Urinary bladder (tissue), 4 donors: ENCODE results near the gene SYPL1. TPM values are rescaled to one million over a fixed set of nuclear protein-coding genes. Genes with fewer than 3 reads are reported as not detected.

Source experiments
- DNase-seq: peaks from one replicate; pipeline ENCODE4 v3.0.0-alpha.2; 2015; ENCODE audit errors: extremely low spot score
- H3K27ac ChIP-seq: one replicate; pipeline ENCODE4 v1.5.1; 2013; ENCODE audit warnings: low read depth, mild to moderate bottlenecking, moderate library complexity
- H3K36me3 ChIP-seq: one replicate; pipeline ENCODE4 v1.6.1; 2013; ENCODE audit warnings: mild to moderate bottlenecking, moderate library complexity; ENCODE audit not compliant: insufficient read depth
- H3K4me1 ChIP-seq: one replicate; pipeline ENCODE4 v1.6.1; 2013; ENCODE audit warnings: mild to moderate bottlenecking, moderate library complexity; ENCODE audit not compliant: insufficient read depth
- H3K4me3 ChIP-seq: one replicate; pipeline ENCODE4 v1.5.1; 2013; ENCODE audit warnings: low read depth, low read length
- WGBS: extraction: QIAGEN DNeasy Blood & Tissue Kit; methylation state at CpG from one replicate; pipeline ENCODE4 v1.1.7; 2013; 5-methylcytosine and 5-hydroxymethylcytosine counted together
- polyA plus RNA-seq: library from polyadenylated mRNA; stranded (reverse); fragments of 200-250 nt; gene quantifications from one replicate; pipeline ENCODE4 v1.2.3, GENCODE V29; 2013
- total RNA-seq: library from RNA; depleted of rRNA; stranded (reverse); fragments of >200 nt; gene quantifications from one replicate; pipeline ENCODE4 v1.2.3, GENCODE V29; 2014
- donor health status: healthy with polysubstance abuse.
- donor health status: healthy.

SYPL1 gene
- total and polyA plus RNA-seq, 2 donors, result 113 to 133 TPM

GRCh38 chr7:106129291-106129690 lies 17.2 kb upstream of the SYPL1 start:
- H3K27ac ChIP-seq, result no peak overlapping the region
- no peak overlapping the region for H3K4me3 ChIP-seq
- 87% methylated on average over 3 of the region's 3 CpGs for WGBS
- no peaks in the 10 kb centered on the region for H3K4me1 ChIP-seq
- DNase-seq, result no peak
- no peaks in the 10 kb centered on the region for H3K36me3 ChIP-seq

GRCh38 chr7:106128836-106129235 lies 16.7 kb upstream of the SYPL1 start:
- H3K4me3 ChIP-seq, result no peak overlapping the region
- no peaks in the 10 kb centered on the region for H3K4me1 ChIP-seq
- no peak overlapping the region for H3K27ac ChIP-seq
- 88% methylated on average over 1 of the region's 1 CpG for WGBS
- no peaks in the 10 kb centered on the region for H3K36me3 ChIP-seq
- DNase-seq, result no peak

- Histone ChIP-seq H3K36me3 (no peaks in the 10 kb centered on the region), H3K4me3 (no peak overlapping the region), H3K27ac (no peak overlapping the region), H3K4me1 (no peaks in the 10 kb centered on the region)
- no peak for DNase-seq
- WGBS, result 61% methylated on average over 5 of the region's 5 CpGs
These were observed 16.1 kb upstream of the SYPL1 start for GRCh38 chr7:106127984-106128780.

GRCh38 chr7:106126170-106126938 lies 14.2 kb upstream of the SYPL1 start:
- 39% methylated on average over 7 of the region's 7 CpGs for WGBS
- DNase-seq, result no peak
- H3K4me1 ChIP-seq, result no peaks in the 10 kb centered on the region
- no peaks in the 10 kb centered on the region for H3K36me3 ChIP-seq
- no peak overlapping the region for H3K27ac ChIP-seq
- no peak overlapping the region for H3K4me3 ChIP-seq

GRCh38 chr7:106125417-106125816 lies 13.3 kb upstream of the SYPL1 start:
- Histone ChIP-seq H3K27ac (no peak overlapping the region), H3K4me3 (no peak overlapping the region), H3K4me1 (no peaks in the 10 kb centered on the region), H3K36me3 (no peaks in the 10 kb centered on the region)
- 37% methylated on average over 4 of the region's 4 CpGs for WGBS
- no peak for DNase-seq

GRCh38 chr7:106124186-106124585 lies 12.1 kb upstream of the SYPL1 start:
- Histone ChIP-seq H3K4me1 (no peaks in the 10 kb centered on the region), H3K4me3 (no peak overlapping the region)

GRCh38 chr7:106122713-106123112 lies 10.6 kb upstream of the SYPL1 start:
- no peak overlapping the region for H3K27ac ChIP-seq
- H3K4me1 ChIP-seq, result no peaks in the 10 kb centered on the region
- H3K4me3 ChIP-seq, result no peak overlapping the region
- no peak for DNase-seq
- WGBS, result 42% methylated on average over 1 of the region's 1 CpG
- no peaks in the 10 kb centered on the region for H3K36me3 ChIP-seq

More at GRCh38 chr7:106124186-106124585, 12.1 kb upstream of the SYPL1 start:
- 30% methylated on average over 1 of the region's 1 CpG for WGBS
- Histone ChIP-seq H3K27ac (no peak overlapping the region), H3K36me3 (no peaks in the 10 kb centered on the region)
- no peak for DNase-seq

- Histone ChIP-seq H3K36me3 (no peaks in the 10 kb centered on the region), H3K4me1 (no peaks in the 10 kb centered on the region), H3K27ac (no peak overlapping the region), H3K4me3 (no peak overlapping the region)
- WGBS, result 82% methylated on average over 3 of the region's 3 CpGs
- no peak for DNase-seq
These were observed 9.2 kb upstream of the SYPL1 start for GRCh38 chr7:106121189-106121810.

GRCh38 chr7:106120500-106120899 lies 8.4 kb upstream of the SYPL1 start:
- H3K36me3 ChIP-seq, result no peaks in the 10 kb centered on the region
- H3K4me1 ChIP-seq, result no peaks in the 10 kb centered on the region
- H3K27ac ChIP-seq, result no peak overlapping the region
- 85% methylated on average over 2 of the region's 2 CpGs for WGBS
- no peak overlapping the region for H3K4me3 ChIP-seq
- no peak for DNase-seq

- DNase-seq, result no peak
- H3K4me3 ChIP-seq, result no peak overlapping the region
- no peaks in the 10 kb centered on the region for H3K36me3 ChIP-seq
- no peaks in the 10 kb centered on the region for H3K4me1 ChIP-seq
- WGBS, result 85% methylated on average over 3 of the region's 3 CpGs
- no peak overlapping the region for H3K27ac ChIP-seq
These were observed 7.6 kb upstream of the SYPL1 start for GRCh38 chr7:106119719-106120118.

GRCh38 chr7:106117786-106118544 lies 5.9 kb upstream of the SYPL1 start:
- DNase-seq, result no peak
- Histone ChIP-seq H3K4me3 (no peak overlapping the region), H3K27ac (no peak overlapping the region), H3K36me3 (no peaks in the 10 kb centered on the region), H3K4me1 (no peaks in the 10 kb centered on the region)
- WGBS, result 62% methylated on average over 9 of the region's 9 CpGs

- H3K4me3 ChIP-seq, result no peak overlapping the region
These were observed 4.1 kb upstream of the SYPL1 start for GRCh38 chr7:106116161-106116704.

More at GRCh38 chr7:106116161-106116704, 4.1 kb upstream of the SYPL1 start:
- no peaks in the 10 kb centered on the region for H3K36me3 ChIP-seq
- no peak overlapping the region for H3K27ac ChIP-seq
- WGBS, result 68% methylated on average over 6 of the region's 6 CpGs
- no peaks in the 10 kb centered on the region for H3K4me1 ChIP-seq
- no peak for DNase-seq
